Measurements from ENCODE around the gene RALGPS1.

The RALGPS1 gene

GRCh38 chr9:127196826-127197145 is 282.2 kb downstream of the RALGPS1 start:
- Histone ChIP-seq H3K4me3 (ENCODE audit: low read length) (no peak overlapping the region), H4K20me1 (ENCODE audit: insufficient read depth, low read length) (no peaks in the 10 kb centered on the region), H3K4me2 (ENCODE audit: low read length) (no peak overlapping the region), H3K4me1 (ENCODE audit: low read length) (no peaks in the 10 kb centered on the region), H3K9me3 (ENCODE audit: insufficient read depth, low read length) (no peaks in the 10 kb centered on the region), H2AFZ (ENCODE audit: low read depth, low read length) (no peak overlapping the region), H3K79me2 (ENCODE audit: low read length) (no peaks in the 10 kb centered on the region), H3K27ac (ENCODE audit: low read length) (no peak overlapping the region), H3K9ac (ENCODE audit: low read length) (no peak overlapping the region), H3K36me3 (replicated peaks; ENCODE audit: low read depth, low read length) (no peaks in the 10 kb centered on the region), H3K27me3 (ENCODE audit: low read depth, low read length) (no peaks in the 10 kb centered on the region)
- TF ChIP-seq CTCF (IDR thresholded peaks at IDR 0.05; ENCODE audit: low read depth, low read length) (no peak), EZH2phosphoT487 (IDR thresholded peaks at IDR 0.05; ENCODE audit: low read depth) (no peak)

GRCh38 chr9:127197186-127197860 is 282.7 kb downstream of the RALGPS1 start:
- Histone ChIP-seq H3K79me2 (ENCODE audit: low read length) (no peaks in the 10 kb centered on the region), H3K4me1 (ENCODE audit: low read length) (no peaks in the 10 kb centered on the region), H3K4me3 (ENCODE audit: low read length) (no peak overlapping the region), H3K36me3 (replicated peaks; ENCODE audit: low read depth, low read length) (no peaks in the 10 kb centered on the region), H4K20me1 (ENCODE audit: insufficient read depth, low read length) (no peaks in the 10 kb centered on the region), H3K9ac (ENCODE audit: low read length) (no peak overlapping the region), H3K27ac (ENCODE audit: low read length) (no peak overlapping the region), H3K9me3 (ENCODE audit: insufficient read depth, low read length) (no peaks in the 10 kb centered on the region), H3K4me2 (ENCODE audit: low read length) (no peak overlapping the region), H2AFZ (ENCODE audit: low read depth, low read length) (no peak overlapping the region), H3K27me3 (ENCODE audit: low read depth, low read length) (no peaks in the 10 kb centered on the region)
- TF ChIP-seq CTCF (IDR thresholded peaks at IDR 0.05; ENCODE audit: low read depth, low read length) (no peak), EZH2phosphoT487 (IDR thresholded peaks at IDR 0.05; ENCODE audit: low read depth) (no peak)

GRCh38 chr9:127197861-127198430 is 283.4 kb downstream of the RALGPS1 start:
- Histone ChIP-seq H3K9me3 (ENCODE audit: insufficient read depth, low read length) (no peaks in the 10 kb centered on the region), H3K79me2 (ENCODE audit: low read length) (no peaks in the 10 kb centered on the region), H3K9ac (ENCODE audit: low read length) (no peak overlapping the region), H3K4me3 (ENCODE audit: low read length) (no peak overlapping the region), H3K4me2 (ENCODE audit: low read length) (no peak overlapping the region), H2AFZ (ENCODE audit: low read depth, low read length) (no peak overlapping the region), H3K4me1 (ENCODE audit: low read length) (no peaks in the 10 kb centered on the region), H4K20me1 (ENCODE audit: insufficient read depth, low read length) (no peaks in the 10 kb centered on the region), H3K27ac (ENCODE audit: low read length) (no peak overlapping the region), H3K27me3 (ENCODE audit: low read depth, low read length) (no peaks in the 10 kb centered on the region), H3K36me3 (replicated peaks; ENCODE audit: low read depth, low read length) (no peaks in the 10 kb centered on the region)
- TF ChIP-seq EZH2phosphoT487 (IDR thresholded peaks at IDR 0.05; ENCODE audit: low read depth) (no peak), CTCF (IDR thresholded peaks at IDR 0.05; ENCODE audit: low read depth, low read length) (no peak)

- TF ChIP-seq EZH2phosphoT487 (IDR thresholded peaks at IDR 0.05; ENCODE audit: low read depth) (no peak), CTCF (IDR thresholded peaks at IDR 0.05; ENCODE audit: low read depth, low read length) (no peak)
- no peaks in the 10 kb centered on the region for H3K9me3 ChIP-seq (ENCODE audit: insufficient read depth, low read length)
- H4K20me1 ChIP-seq (ENCODE audit: insufficient read depth, low read length) = no peaks in the 10 kb centered on the region
- H3K4me3 ChIP-seq (ENCODE audit: low read length) = no peak overlapping the region
- H3K27me3 ChIP-seq (ENCODE audit: low read depth, low read length) = no peaks in the 10 kb centered on the region
- no peaks in the 10 kb centered on the region for H3K79me2 ChIP-seq (ENCODE audit: low read length)
- no peak overlapping the region for H3K4me2 ChIP-seq (ENCODE audit: low read length)
- no peaks in the 10 kb centered on the region for H3K36me3 ChIP-seq (replicated peaks; ENCODE audit: low read depth, low read length)
- no peak overlapping the region for H2AFZ ChIP-seq (ENCODE audit: low read depth, low read length)
- H3K4me1 ChIP-seq (ENCODE audit: low read length) = no peaks in the 10 kb centered on the region
- H3K9ac ChIP-seq (ENCODE audit: low read length) = no peak overlapping the region
- H3K27ac ChIP-seq (ENCODE audit: low read length) = no peak overlapping the region
Measured at GRCh38 chr9:127198587-127198986, 284.0 kb downstream of the RALGPS1 start.

Measured in OCI-LY3 (cell line).